Astrocyte of the spinal cord (primary cell): ENCODE measurements around the gene PIGX.

ENCODE experiments used
- DNase-seq: peaks from one replicate; pipeline ENCODE4 v3.0.0; 2011; ENCODE audit warnings: low read depth, low spot score
- H3K4me3 ChIP-seq: 2 replicates; pipeline ENCODE4 v1.5.1; 2011; ENCODE audit warnings: low read depth, mild to moderate bottlenecking, low read length, moderate library complexity
- CTCF ChIP-seq: IDR thresholded peaks from 2 replicates; pipeline ENCODE4 v1.5.1; 2012; ENCODE audit warnings: low read depth, mild to moderate bottlenecking, low read length, inconsistent platforms
- in situ Hi-C: cut with HindIII; loops from 2 replicates; pipeline ENCODE4 v1.10.0; 2017; ENCODE audit warnings: low sequenced_read_pairs

Gene PIGX

GRCh38 chr3:196753201-196753600 is 41.0 kb downstream of the PIGX start:
- in situ Hi-C loops, result no loop called here
- no peak for TF ChIP-seq CTCF
- DNase-seq, result no peak
- no peak overlapping the region for H3K4me3 ChIP-seq

- in situ Hi-C loops, result no loop called here
- no peak overlapping the region for H3K4me3 ChIP-seq
- DNase-seq, result peak; percentile 29
- no peak for TF ChIP-seq CTCF
These were observed 42.2 kb downstream of the PIGX start for GRCh38 chr3:196754091-196754981.

- TF ChIP-seq CTCF, result no peak
- no peak for DNase-seq
- H3K4me3 ChIP-seq, result no peak overlapping the region
- in situ Hi-C loops, result no loop called here
These were observed 44.6 kb downstream of the PIGX start for GRCh38 chr3:196756732-196757131.

GRCh38 chr3:196757876-196758739 is 45.9 kb downstream of the PIGX start:
- in situ Hi-C loops, result no loop called here
- TF ChIP-seq CTCF, result no peak
- peak; percentile 72 for DNase-seq
- no peak overlapping the region for H3K4me3 ChIP-seq

- TF ChIP-seq CTCF, result no peak
- H3K4me3 ChIP-seq, result no peak overlapping the region
- DNase-seq, result no peak
These were observed 51.0 kb downstream of the PIGX start for GRCh38 chr3:196763179-196763578.

GRCh38 chr3:196765454-196765853 is 53.3 kb downstream of the PIGX start:
- TF ChIP-seq CTCF, result no peak
- in situ Hi-C loops, result no loop called here
- DNase-seq, result no peak

More at GRCh38 chr3:196763179-196763578, 51.0 kb downstream of the PIGX start:
- in situ Hi-C loops, result no loop called here

More at GRCh38 chr3:196765454-196765853, 53.3 kb downstream of the PIGX start:
- H3K4me3 ChIP-seq, result no peak overlapping the region
